Embryonic facial prominence (tissue), 1 donor: ENCODE measurements around the gene TERT.

Experiments
- DNase-seq: peaks from one replicate; pipeline ENCODE4 v3.0.0-alpha.2; 2016; ENCODE audit errors: extremely low spot score

The TERT gene

GRCh38 chr5:1219098-1219767 lies 75.6 kb downstream of the TERT start:
- no peak for DNase-seq

- DNase-seq = no peak
Measured at GRCh38 chr5:1218351-1219080, 76.4 kb downstream of the TERT start.

- no peak for DNase-seq
Measured at GRCh38 chr5:1217596-1218206, 77.2 kb downstream of the TERT start.

- DNase-seq = no peak
Measured at GRCh38 chr5:1216918-1217295, 78.0 kb downstream of the TERT start.

GRCh38 chr5:1216211-1216917 lies 78.5 kb downstream of the TERT start:
- no peak for DNase-seq

GRCh38 chr5:1215320-1216096 lies 79.4 kb downstream of the TERT start:
- DNase-seq = no peak

- no peak for DNase-seq
Measured at GRCh38 chr5:1214936-1215220, 80.0 kb downstream of the TERT start.

- no peak for DNase-seq
Measured at GRCh38 chr5:1214163-1214935, 80.5 kb downstream of the TERT start.

- DNase-seq = no peak
Measured at GRCh38 chr5:1213508-1214162, 81.2 kb downstream of the TERT start.

- DNase-seq = no peak
Measured at GRCh38 chr5:1212881-1213280, 82.0 kb downstream of the TERT start.

GRCh38 chr5:1212271-1212670 lies 82.6 kb downstream of the TERT start:
- no peak for DNase-seq

- DNase-seq = no peak
Measured at GRCh38 chr5:1211701-1212100, 83.2 kb downstream of the TERT start.

GRCh38 chr5:1210832-1211251 lies 84.0 kb downstream of the TERT start:
- DNase-seq = no peak

GRCh38 chr5:1209896-1210776 lies 84.7 kb downstream of the TERT start:
- no peak for DNase-seq

GRCh38 chr5:1209489-1209852 lies 85.4 kb downstream of the TERT start:
- DNase-seq = no peak

- DNase-seq = no peak
Measured at GRCh38 chr5:1208743-1209488, 86.0 kb downstream of the TERT start.

GRCh38 chr5:1208221-1208742 lies 86.6 kb downstream of the TERT start:
- DNase-seq = no peak

- DNase-seq = no peak
Measured at GRCh38 chr5:1207555-1207954, 87.3 kb downstream of the TERT start.
